GM19468 (cell line): ENCODE results near the gene SCN1B.
"Not testable (repeated sequence)": the region's sequence is repeated elsewhere in the genome, so short reads cannot be mapped to it uniquely, and the experiment has no call there.

Source experiments
- ATAC-seq: cut with Tn5 transposase; IDR thresholded peaks from one replicate; pipeline ENCODE4 v1.9.1; 2021; ENCODE audit warnings: mild to moderate bottlenecking, moderate library complexity, moderate number of reproducible peaks; ENCODE audit not compliant: unreplicated experiment; ENCODE audit errors: extremely low read depth

Gene SCN1B

GRCh38 chr19:35015270-35015953 lies 14.9 kb upstream of the SCN1B start:
- no peak for ATAC-seq

GRCh38 chr19:35015954-35016351 lies 14.3 kb upstream of the SCN1B start:
- no peak for ATAC-seq

GRCh38 chr19:35017507-35017906 lies 12.8 kb upstream of the SCN1B start:
- ATAC-seq = no peak

- ATAC-seq = no peak
Observed at GRCh38 chr19:35018379-35018778, 11.9 kb upstream of the SCN1B start.

GRCh38 chr19:35019144-35019543 lies 11.1 kb upstream of the SCN1B start:
- ATAC-seq = no peak

- ATAC-seq = no peak
Observed at GRCh38 chr19:35021016-35021415, 9.3 kb upstream of the SCN1B start.

- ATAC-seq = no peak
Observed at GRCh38 chr19:35021596-35021995, 8.7 kb upstream of the SCN1B start.

- ATAC-seq = no peak
Observed at GRCh38 chr19:35022460-35022859, 7.8 kb upstream of the SCN1B start.

GRCh38 chr19:35023428-35023827 lies 6.8 kb upstream of the SCN1B start:
- ATAC-seq = no peak

GRCh38 chr19:35024095-35024494 lies 6.2 kb upstream of the SCN1B start:
- ATAC-seq = no peak

- no peak for ATAC-seq
Observed at GRCh38 chr19:35025969-35026368, 4.3 kb upstream of the SCN1B start.

GRCh38 chr19:35026418-35026817 lies 3.9 kb upstream of the SCN1B start:
- no peak for ATAC-seq

GRCh38 chr19:35027009-35027408 lies 3.3 kb upstream of the SCN1B start:
- ATAC-seq = no peak

GRCh38 chr19:35027851-35028599 lies 2.2 kb upstream of the SCN1B start:
- no peak for ATAC-seq

- ATAC-seq = not testable (repeated sequence)
Observed at GRCh38 chr19:35028600-35028885, 1.7 kb upstream of the SCN1B start.

- not testable (repeated sequence) for ATAC-seq
Observed at GRCh38 chr19:35029275-35029736, 964 bp upstream of the SCN1B start.

GRCh38 chr19:35029737-35030256 lies 473 bp upstream of the SCN1B start:
- ATAC-seq = no peak

- ATAC-seq = no peak
Observed at GRCh38 chr19:35031072-35031881, 1.0 kb downstream of the SCN1B start.

- no peak for ATAC-seq
Observed at GRCh38 chr19:35032356-35032865, 2.1 kb downstream of the SCN1B start.
